Neutrophil (primary cell): Measurements from ENCODE around the gene MARCHF2.

Experiments
- H3K27ac ChIP-seq: fragments of 200-600 bp; sonication (generic); 2 replicates; pipeline ENCODE4 v1.5.1; 2016; ENCODE audit warnings: mild to moderate bottlenecking, moderate library complexity
- H3K27me3 ChIP-seq: fragments of 200-600 bp; sonication (generic); 2 replicates; pipeline ENCODE4 v1.6.0; 2016; ENCODE audit warnings: mild to moderate bottlenecking
- H3K36me3 ChIP-seq: fragments of 200-600 bp; sonication (generic); 2 replicates; pipeline ENCODE4 v1.5.1; 2017
- H3K4me1 ChIP-seq, 2 experiments: fragments of 200-600 bp in 1 of 2; sonication (generic) in 1 of 2; 1 replicate in 1 of 2; 2 replicates in 1 of 2; pipeline versions ENCODE4 v1.5.1 to v1.6.1; 2013 to 2016; ENCODE audit warnings: low read depth in 1 of 2, low read length in 1 of 2, mild to moderate bottlenecking in 1 of 2, moderate library complexity in 1 of 2; ENCODE audit not compliant: control insufficient read depth in 1 of 2, insufficient read depth in 1 of 2
- H3K4me3 ChIP-seq, 2 experiments: fragments of 200-600 bp in 1 of 2; sonication (generic) in 1 of 2; 1 replicate in 1 of 2; 2 replicates in 1 of 2; pipeline ENCODE4 v1.5.1; 2013 to 2016; ENCODE audit warnings: low read depth in 1 of 2, low read length in 1 of 2, mild to moderate bottlenecking in 1 of 2, moderate library complexity in 1 of 2
- H3K9me3 ChIP-seq: fragments of 200-600 bp; sonication (generic); 2 replicates; pipeline ENCODE4 v1.5.1; 2016
- TF ChIP-seq, protein P1 (sequence below): fragments of 200-600 bp; sonication (generic); IDR thresholded peaks from 2 replicates; pipeline ENCODE4 v1.5.1; 2016; ENCODE audit warnings: antibody characterized with exemption

Gene MARCHF2

DNA sequence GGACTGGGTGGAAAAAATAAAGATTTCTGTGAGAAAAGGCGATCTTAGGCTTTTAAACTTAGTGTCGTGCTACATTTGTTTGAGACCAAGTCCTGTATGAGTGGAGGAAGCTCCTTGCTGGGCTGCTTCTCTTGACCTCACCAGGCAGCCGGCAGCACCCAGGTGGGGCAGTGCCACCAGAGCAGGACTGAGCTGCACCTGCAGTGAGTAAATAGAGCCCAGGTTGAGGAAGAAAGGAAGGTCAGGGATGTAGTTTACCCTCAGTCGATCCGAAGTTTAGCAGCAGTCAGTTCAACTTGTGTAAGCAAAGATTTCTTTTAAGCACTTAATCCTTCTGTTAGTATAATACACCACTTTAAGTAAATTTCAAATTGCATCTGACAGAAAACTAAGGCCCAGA is 45.3 kb downstream of the MARCHF2 start:
- Histone ChIP-seq H3K27me3 (no peaks in the 10 kb centered on the region), H3K4me3 (no peak overlapping the region), H3K4me1 (peaks cover 4 to 10% of the 10 kb centered on the region in 2 experiments), H3K36me3 (peaks cover 24% of the 10 kb centered on the region), H3K27ac (peak overlapping the region; percentile 14), H3K9me3 (no peaks in the 10 kb centered on the region)
- TF ChIP-seq, protein P1, sequence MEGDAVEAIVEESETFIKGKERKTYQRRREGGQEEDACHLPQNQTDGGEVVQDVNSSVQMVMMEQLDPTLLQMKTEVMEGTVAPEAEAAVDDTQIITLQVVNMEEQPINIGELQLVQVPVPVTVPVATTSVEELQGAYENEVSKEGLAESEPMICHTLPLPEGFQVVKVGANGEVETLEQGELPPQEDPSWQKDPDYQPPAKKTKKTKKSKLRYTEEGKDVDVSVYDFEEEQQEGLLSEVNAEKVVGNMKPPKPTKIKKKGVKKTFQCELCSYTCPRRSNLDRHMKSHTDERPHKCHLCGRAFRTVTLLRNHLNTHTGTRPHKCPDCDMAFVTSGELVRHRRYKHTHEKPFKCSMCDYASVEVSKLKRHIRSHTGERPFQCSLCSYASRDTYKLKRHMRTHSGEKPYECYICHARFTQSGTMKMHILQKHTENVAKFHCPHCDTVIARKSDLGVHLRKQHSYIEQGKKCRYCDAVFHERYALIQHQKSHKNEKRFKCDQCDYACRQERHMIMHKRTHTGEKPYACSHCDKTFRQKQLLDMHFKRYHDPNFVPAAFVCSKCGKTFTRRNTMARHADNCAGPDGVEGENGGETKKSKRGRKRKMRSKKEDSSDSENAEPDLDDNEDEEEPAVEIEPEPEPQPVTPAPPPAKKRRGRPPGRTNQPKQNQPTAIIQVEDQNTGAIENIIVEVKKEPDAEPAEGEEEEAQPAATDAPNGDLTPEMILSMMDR: no peak

DNA sequence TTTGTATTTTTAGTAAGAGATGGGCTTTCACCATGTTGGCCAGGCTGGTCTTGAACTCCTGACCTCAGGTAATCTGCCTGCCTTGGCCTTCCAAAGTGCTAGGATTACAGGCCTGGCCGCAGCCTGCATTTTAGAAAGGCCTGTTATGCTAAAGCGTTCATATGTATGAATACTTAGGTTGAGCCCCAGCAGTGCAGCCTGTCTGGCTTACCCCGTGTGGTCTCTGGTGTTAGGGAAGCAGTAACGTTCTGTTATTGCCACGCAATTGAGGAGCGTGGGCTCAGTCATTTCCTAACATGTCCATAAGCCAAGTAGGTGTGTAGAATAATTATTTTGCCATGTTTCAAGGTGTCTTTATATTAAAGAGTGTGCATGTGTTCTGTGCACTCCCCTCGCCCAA is 46.0 kb downstream of the MARCHF2 start:
- H3K27me3 ChIP-seq: no peaks in the 10 kb centered on the region
- H3K9me3 ChIP-seq: no peaks in the 10 kb centered on the region
- TF ChIP-seq, protein P1: no peak
- H3K27ac ChIP-seq: no peak overlapping the region
- peaks cover 0 to 3% of the 10 kb centered on the region in 2 experiments for H3K4me1 ChIP-seq
- no peak overlapping the region for H3K4me3 ChIP-seq
- peaks cover 31% of the 10 kb centered on the region for H3K36me3 ChIP-seq

DNA sequence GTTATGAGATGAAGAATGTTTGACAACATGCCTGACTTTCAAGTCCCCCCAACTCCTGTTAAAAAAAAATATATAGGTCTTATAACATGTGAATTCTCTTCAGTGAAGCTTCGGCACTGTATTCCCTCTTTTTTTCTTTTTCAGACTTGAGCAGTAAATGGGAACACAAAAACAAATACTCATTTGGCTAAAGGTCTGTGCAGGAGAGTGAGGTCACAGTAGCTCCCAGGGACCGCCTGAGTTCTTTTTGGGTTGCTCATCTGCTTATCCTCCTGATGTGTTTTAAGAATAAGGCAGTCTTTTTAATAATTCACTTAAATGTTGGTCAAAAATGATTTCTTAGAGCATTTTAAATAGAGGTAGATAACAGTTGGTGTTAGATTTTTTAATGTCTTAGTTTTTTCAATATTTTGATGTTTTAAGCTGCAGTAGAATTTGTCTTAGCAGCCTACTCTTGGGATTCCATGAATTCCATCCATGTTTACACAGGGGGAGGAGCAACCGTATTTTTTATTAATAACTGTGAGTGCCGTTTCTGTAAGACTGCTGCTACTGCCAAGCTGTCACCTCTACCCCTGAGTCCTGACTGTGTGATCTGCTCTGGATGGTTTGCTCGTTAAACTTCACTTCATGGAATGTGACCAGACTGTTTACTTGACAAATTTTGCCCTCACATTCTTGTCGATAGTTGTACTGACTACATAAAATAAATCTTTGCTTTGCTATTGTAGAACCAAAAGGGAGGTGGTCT is 46.6 kb downstream of the MARCHF2 start:
- TF ChIP-seq, protein P1: no peak
- no peaks in the 10 kb centered on the region for H3K27me3 ChIP-seq
- H3K4me1 ChIP-seq: no peaks in the 10 kb centered on the region
- peaks cover 37% of the 10 kb centered on the region for H3K36me3 ChIP-seq
- no peaks in the 10 kb centered on the region for H3K9me3 ChIP-seq
- H3K27ac ChIP-seq: no peak overlapping the region
- H3K4me3 ChIP-seq: no peak overlapping the region

DNA sequence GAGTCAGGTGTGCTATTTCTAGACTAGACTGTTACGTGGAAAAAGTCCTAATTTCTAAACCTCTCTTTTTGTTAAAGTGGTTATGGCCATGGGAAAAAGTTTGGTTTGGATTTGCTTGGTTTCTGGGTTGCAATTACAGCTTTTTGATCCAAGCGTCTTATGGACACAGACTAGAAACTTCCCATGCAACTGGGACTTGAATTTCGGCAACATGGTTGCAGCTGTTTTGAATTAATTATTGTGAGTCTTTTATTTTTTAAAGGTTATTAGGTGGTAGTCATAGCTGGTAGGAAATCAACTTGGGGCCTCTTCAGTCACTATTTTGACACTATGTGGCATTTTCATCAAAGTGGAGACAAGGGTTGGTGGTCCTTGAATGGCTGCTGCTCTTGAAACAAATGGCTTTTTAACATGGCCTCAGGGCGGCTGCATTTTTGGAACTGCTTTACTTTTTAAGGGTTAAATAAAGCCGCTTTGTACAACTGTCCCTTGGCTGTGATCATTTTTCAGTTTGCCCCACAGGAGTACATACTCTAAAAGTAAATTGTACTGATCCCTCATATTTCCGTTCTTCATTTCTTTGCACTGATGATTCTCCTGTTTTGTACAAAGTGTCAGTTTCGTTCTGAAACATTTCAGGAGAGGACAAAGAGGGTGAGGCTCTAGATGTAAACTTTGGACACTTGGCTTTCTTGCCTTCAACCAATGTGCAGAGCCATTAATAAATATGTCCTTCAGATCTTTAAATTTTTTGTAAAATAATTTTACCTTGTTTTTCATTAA is 47.6 kb downstream of the MARCHF2 start:
- peaks cover 47% of the 10 kb centered on the region for H3K36me3 ChIP-seq
- H3K9me3 ChIP-seq: no peaks in the 10 kb centered on the region
- TF ChIP-seq, protein P1: no peak
- no peak overlapping the region for H3K27ac ChIP-seq
- no peak overlapping the region for H3K4me3 ChIP-seq
- no peaks in the 10 kb centered on the region for H3K27me3 ChIP-seq
- H3K4me1 ChIP-seq: no peaks in the 10 kb centered on the region

DNA sequence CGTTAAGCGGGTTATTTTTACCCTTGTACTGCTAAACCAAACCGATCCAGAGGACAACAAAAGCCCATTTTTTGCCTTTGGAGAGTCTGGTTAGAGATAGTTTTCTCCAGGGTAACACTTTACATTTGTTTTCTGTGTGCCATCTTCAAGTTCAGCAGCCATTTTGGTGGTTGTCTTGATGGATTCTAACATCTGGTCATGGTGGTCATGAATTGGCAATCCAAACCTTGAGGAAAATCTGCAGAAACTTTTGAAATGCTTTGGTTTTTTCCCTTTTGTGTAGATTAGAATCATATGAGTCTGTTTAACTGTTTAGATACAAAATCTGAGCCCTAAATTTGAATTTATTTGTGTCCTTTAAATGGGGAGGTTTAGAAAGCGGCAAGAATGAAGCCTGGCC is 48.3 kb downstream of the MARCHF2 start:
- no peak overlapping the region for H3K4me3 ChIP-seq
- H3K36me3 ChIP-seq: peaks cover 48% of the 10 kb centered on the region
- TF ChIP-seq, protein P1: no peak
- no peaks in the 10 kb centered on the region for H3K9me3 ChIP-seq
- no peaks in the 10 kb centered on the region for H3K27me3 ChIP-seq
- H3K27ac ChIP-seq: no peak overlapping the region
- no peaks in the 10 kb centered on the region for H3K4me1 ChIP-seq
